B cell (primary cell): ENCODE measurements around the gene ZNF44. TPM values are rescaled to one million over a fixed set of nuclear protein-coding genes. Genes with fewer than 3 reads are reported as not detected.

Source experiments
- ATAC-seq: fragments of 200-7000 bp; cut with Tn5 transposase; one replicate; pipeline ENCODE4 v1.10.0; 2021; ENCODE audit warnings: low read depth, mild to moderate bottlenecking, moderate number of reproducible peaks, moderate library complexity
- CTCF ChIA-PET: fragments of 350-600 bp; sonication (Branson Sonifier 250); formaldehyde crosslinking; loops from one replicate; lab custom pipeline; 2021; ENCODE audit warnings: antibody characterized with exemption, inconsistent platforms; lab: Charles Lee
- POLR2A ChIA-PET: fragments of 350-600 bp; sonication (Branson Sonifier 250); formaldehyde crosslinking; loops from one replicate; lab custom pipeline; 2021; ENCODE audit warnings: antibody characterized with exemption; lab: Charles Lee
- DNase-seq: peaks from one replicate; pipeline ENCODE4 v3.0.0; 2013
- H2AFZ ChIP-seq: 2 replicates; pipeline ENCODE4 v1.6.1; 2012; ENCODE audit warnings: mild to moderate bottlenecking, low read depth, low read length; ENCODE audit not compliant: insufficient read depth, poor library complexity, severe bottlenecking
- H3K27ac ChIP-seq, 2 donors: 1 replicate in 1 of 2; 2 replicates in 1 of 2; pipeline ENCODE4 v1.5.1; 2012 to 2013; ENCODE audit warnings: low read length in 2 of 2, mild to moderate bottlenecking in 2 of 2, moderate library complexity in 1 of 2
- H3K27me3 ChIP-seq, 4 experiments: fragments of 200-600 bp in 1 of 4; sonication (generic) in 1 of 4; replicated peaks in 1 of 4; 1 replicate in 2 of 4; 2 replicates in 2 of 4; pipeline versions ENCODE4 v1.6.1 to v1.7.0; 2013 to 2016; ENCODE audit warnings: low read length in 3 of 4, mild to moderate bottlenecking in 2 of 4, mixed read lengths in 1 of 4, moderate library complexity in 1 of 4; ENCODE audit not compliant: insufficient read depth in 4 of 4, control insufficient read depth in 3 of 4; ENCODE audit errors: control extremely low read depth in 1 of 4
- H3K36me3 ChIP-seq, 2 experiments: replicated peaks in 1 of 2; 1 replicate in 1 of 2; 2 replicates in 1 of 2; pipeline versions ENCODE4 v1.6.1 to v1.7.1; 2013; ENCODE audit warnings: low read length in 1 of 2; ENCODE audit not compliant: insufficient read depth in 2 of 2, control insufficient read depth in 1 of 2; ENCODE audit errors: control extremely low read depth in 1 of 2, extremely low read depth in 1 of 2
- H3K4me1 ChIP-seq, 2 donors: fragments of 200-600 bp in 1 of 2; sonication (generic) in 1 of 2; 1 replicate in 1 of 2; 2 replicates in 1 of 2; pipeline versions ENCODE4 v1.5.1 to v1.6.1; 2013 to 2017; ENCODE audit warnings: low read length in 2 of 2; ENCODE audit not compliant: control insufficient read depth in 2 of 2, insufficient read depth in 2 of 2
- H3K4me2 ChIP-seq: replicated peaks from 2 replicates; pipeline ENCODE3; 2012; ENCODE audit warnings: mild to moderate bottlenecking, low read depth, low read length; ENCODE audit not compliant: poor library complexity, severe bottlenecking
- H3K4me3 ChIP-seq, 5 experiments: fragments of 200-600 bp in 1 of 5; sonication (generic) in 1 of 5; 1 replicate in 3 of 5; 2 replicates in 2 of 5; pipeline versions ENCODE4 v1.5.1 to v1.7.0; 2011 to 2016; ENCODE audit warnings: low read length in 4 of 5, mild to moderate bottlenecking in 4 of 5, low read depth in 2 of 5, control low read depth in 1 of 5, moderate library complexity in 1 of 5; ENCODE audit not compliant: insufficient read depth in 1 of 5; ENCODE audit errors: control extremely low read depth in 1 of 5, extremely low read depth in 1 of 5
- H3K79me2 ChIP-seq: fragments of 200-600 bp; sonication (generic); one replicate; pipeline ENCODE4 v1.6.0; 2016; ENCODE audit warnings: low read length; ENCODE audit not compliant: control insufficient read depth, insufficient read depth
- H3K9ac ChIP-seq: fragments of 200-600 bp; sonication (generic); 2 replicates; pipeline ENCODE4 v1.6.1; 2017; ENCODE audit warnings: mild to moderate bottlenecking, low read length, moderate library complexity
- H3K9me3 ChIP-seq, 3 donors: one replicate each; pipeline versions ENCODE4 v1.6.1 to v1.7.1; 2013; ENCODE audit warnings: low read length in 2 of 3; ENCODE audit not compliant: control insufficient read depth in 2 of 3, insufficient read depth in 1 of 3; ENCODE audit errors: control extremely low read depth in 1 of 3
- H4K20me1 ChIP-seq: 2 replicates; pipeline ENCODE4 v1.6.0; 2012; ENCODE audit warnings: mild to moderate bottlenecking, low read length; ENCODE audit not compliant: insufficient read depth, control insufficient read depth, poor library complexity, severe bottlenecking
- H3K27ac Mint-ChIP-seq: one replicate; pipeline ENCODE4 v1.8.0; 2021; ENCODE audit warnings: mixed read lengths
- H3K27me3 Mint-ChIP-seq: one replicate; pipeline ENCODE4 v1.8.0; 2021; ENCODE audit warnings: mixed read lengths
- H3K4me1 Mint-ChIP-seq: one replicate; pipeline ENCODE4 v1.8.0; 2021; ENCODE audit warnings: mixed read lengths
- H3K4me3 Mint-ChIP-seq: one replicate; pipeline ENCODE4 v1.8.0; 2021; ENCODE audit warnings: mixed read lengths
- H3K9me3 Mint-ChIP-seq: one replicate; pipeline ENCODE4 v1.8.0; 2022; ENCODE audit warnings: mixed read lengths; ENCODE audit not compliant: insufficient read depth
- CTCF ChIP-seq: fragments of 200-600 bp; IDR thresholded peaks from one replicate; pipeline ENCODE4 v1.8.0; 2022; ENCODE audit warnings: antibody characterized with exemption, mild to moderate bottlenecking
- EZH2 ChIP-seq: IDR thresholded peaks from 2 replicates; pipeline ENCODE4 v1.6.1; 2012; ENCODE audit warnings: borderline replicate concordance, low read depth, mild to moderate bottlenecking, moderate library complexity, low read length; ENCODE audit not compliant: insufficient read depth, poor library complexity, severe bottlenecking
- WGBS: methylation state at CpG from one replicate; pipeline ENCODE4 v1.1.5; 2013; ENCODE audit warnings: missing lambda C conversion rate; ENCODE audit not compliant: insufficient coverage; 5-methylcytosine and 5-hydroxymethylcytosine counted together
- intact Hi-C: fragments of 100-400 bp; cut with micrococcal nuclease; formaldehyde crosslinking; loops from one replicate; pipeline ENCODE4 v1.10.0; 2022
- polyA plus RNA-seq: library from polyadenylated mRNA; depleted of rRNA; stranded (reverse); fragments of >200 nt; gene quantifications from 2 replicates; pipeline ENCODE4 v1.2.3, GENCODE V29; 2012
- total RNA-seq, 2 donors: library from RNA; stranded (reverse); fragments of 120-200 nt in 1 of 2; gene quantifications; 1 replicate in 1 of 2; 2 replicates in 1 of 2; pipeline versions ENCODE4 v1.2.3 to v1.2.4, GENCODE V29; 2013 to 2022

The ZNF44 gene
- total and polyA plus RNA-seq, 2 donors (not counting 1 experiment from before 2014, with no cell fraction given): 11.3 to 28.0 TPM

- H3K4me3 Mint-ChIP-seq: no peak overlapping the region
- CTCF ChIA-PET: no interaction called here
- H3K4me1 ChIP-seq: no peaks in the 10 kb centered on the region
- H3K27ac Mint-ChIP-seq: no peak overlapping the region
- peaks cover 6% of the 10 kb centered on the region for H3K4me1 Mint-ChIP-seq
- intact Hi-C loops: no loop called here
- TF ChIP-seq EZH2 (no peak), CTCF (no peak)
- H3K27me3 ChIP-seq: no peaks in the 10 kb centered on the region
- WGBS: 31% methylated on average over 3 of the region's 3 CpGs
- no peaks in the 10 kb centered on the region for H3K36me3 ChIP-seq
- H3K27me3 Mint-ChIP-seq: no peaks in the 10 kb centered on the region
- no peak overlapping the region for H3K27ac ChIP-seq
- no peak overlapping the region for H3K4me2 ChIP-seq
- no peak overlapping the region for H2AFZ ChIP-seq
- POLR2A ChIA-PET: no interaction called here
- H3K9me3 Mint-ChIP-seq: peaks cover 12% of the 10 kb centered on the region
- H3K4me3 ChIP-seq: no peak overlapping the region
- H3K79me2 ChIP-seq: no peaks in the 10 kb centered on the region
- peaks cover 4 to 44% (median 5%) of the 10 kb centered on the region in 3 donors for H3K9me3 ChIP-seq
- no peak overlapping the region for H3K9ac ChIP-seq
- ATAC-seq (no peak), DNase-seq (no peak)
- H4K20me1 ChIP-seq: no peaks in the 10 kb centered on the region
Measured at GRCh38 chr19:12260861-12261260, 33.8 kb downstream of the ZNF44 start.

GRCh38 chr19:12260236-12260635, 34.4 kb downstream of the ZNF44 start:
- no peaks in the 10 kb centered on the region for H3K4me1 ChIP-seq
- H3K27ac Mint-ChIP-seq: no peak overlapping the region
- no peaks in the 10 kb centered on the region for H3K27me3 Mint-ChIP-seq
- H3K79me2 ChIP-seq: no peaks in the 10 kb centered on the region
- ATAC-seq (no peak), DNase-seq (no peak)
- no peak overlapping the region for H3K4me3 Mint-ChIP-seq
- no peak for TF ChIP-seq EZH2
- TF ChIP-seq CTCF: no peak
- H3K27ac ChIP-seq: no peak overlapping the region
- peaks cover 4 to 40% (median 5%) of the 10 kb centered on the region in 3 donors for H3K9me3 ChIP-seq
- intact Hi-C loops: no loop called here
- H3K4me3 ChIP-seq: no peak overlapping the region
- H3K4me2 ChIP-seq: no peak overlapping the region
- H3K9ac ChIP-seq: no peak overlapping the region
- ChIA-PET CTCF (no interaction called here), POLR2A (no interaction called here)
- peaks cover 10% of the 10 kb centered on the region for H3K9me3 Mint-ChIP-seq
- H2AFZ ChIP-seq: no peak overlapping the region
- no peaks in the 10 kb centered on the region for H4K20me1 ChIP-seq
- H3K27me3 ChIP-seq: no peaks in the 10 kb centered on the region
- H3K36me3 ChIP-seq: no peaks in the 10 kb centered on the region
- 97% methylated on average over 23 of the region's 23 CpGs for WGBS
- H3K4me1 Mint-ChIP-seq: peaks cover 6% of the 10 kb centered on the region
